Skeletal muscle tissue (tissue), 4 donors: Measurements from ENCODE around the gene CCR2. TPM values are rescaled to one million over a fixed set of nuclear protein-coding genes. Genes with fewer than 3 reads are reported as not detected.

Experiments
- H3K27ac ChIP-seq: one replicate; pipeline ENCODE4 v1.7.0; 2013; ENCODE audit warnings: mild to moderate bottlenecking, low read depth, low read length, inconsistent platforms
- H3K27me3 ChIP-seq, 3 donors: one replicate each; pipeline ENCODE4 v1.7.0; 2013; ENCODE audit warnings: low read length in 3 of 3; ENCODE audit not compliant: control insufficient read depth in 3 of 3, insufficient read depth in 3 of 3
- H3K36me3 ChIP-seq, 3 donors: one replicate each; pipeline ENCODE4 v1.7.0; 2013; ENCODE audit warnings: low read length in 3 of 3; ENCODE audit not compliant: control insufficient read depth in 3 of 3, insufficient read depth in 3 of 3
- H3K4me1 ChIP-seq, 3 donors: one replicate each; pipeline ENCODE4 v1.7.0; 2013; ENCODE audit warnings: low read length in 3 of 3, mild to moderate bottlenecking in 3 of 3; ENCODE audit not compliant: control insufficient read depth in 3 of 3, insufficient read depth in 3 of 3
- H3K4me3 ChIP-seq, 3 donors: one replicate each; pipeline ENCODE4 v1.7.0; 2013; ENCODE audit warnings: low read length in 3 of 3
- H3K9ac ChIP-seq, 3 donors: one replicate each; pipeline ENCODE4 v1.7.0; 2013; ENCODE audit warnings: low read length in 3 of 3, mild to moderate bottlenecking in 3 of 3, moderate library complexity in 2 of 3, low read depth in 1 of 3
- H3K9me3 ChIP-seq, 3 donors: one replicate each; pipeline ENCODE4 v1.7.0; 2013; ENCODE audit warnings: low read length in 3 of 3; ENCODE audit not compliant: control insufficient read depth in 3 of 3
- total RNA-seq: library from RNA; depleted of rRNA; stranded (reverse); fragments of >200 nt; gene quantifications from one replicate; pipeline ENCODE4 v1.2.3, GENCODE V29; 2014
- donor health status: Osteomylitis.

CCR2 gene
- total RNA-seq, 1 donor from 2014 or later: 3.7 TPM

GRCh38 chr3:46353090-46353489 is 821 bp upstream of the CCR2 start:
- Histone ChIP-seq H3K4me1 (no peaks in the 10 kb centered on the region), H3K27ac (no peak overlapping the region), H3K9me3 (no peaks in the 10 kb centered on the region), H3K4me3 (no peak overlapping the region), H3K36me3 (no peaks in the 10 kb centered on the region), H3K9ac (no peak overlapping the region), H3K27me3 (peaks cover 0 to 5% (median 3%) of the 10 kb centered on the region in 3 donors)

GRCh38 chr3:46354478-46354877 is 567 bp downstream of the CCR2 start:
- no peaks in the 10 kb centered on the region for H3K36me3 ChIP-seq
- peaks cover 0 to under 1% (median 0%) of the 10 kb centered on the region in 3 donors for H3K4me1 ChIP-seq
- no peak overlapping the region for H3K4me3 ChIP-seq
- peaks cover 0 to 5% (median 3%) of the 10 kb centered on the region in 3 donors for H3K27me3 ChIP-seq
- H3K27ac ChIP-seq: no peak overlapping the region
- H3K9me3 ChIP-seq: no peaks in the 10 kb centered on the region
- H3K9ac ChIP-seq: no peak overlapping the region

GRCh38 chr3:46354984-46355383 is 1.1 kb downstream of the CCR2 start:
- H3K9me3 ChIP-seq: no peaks in the 10 kb centered on the region
- no peak overlapping the region for H3K4me3 ChIP-seq
- H3K9ac ChIP-seq: no peak overlapping the region
- peaks cover 0 to 5% (median 3%) of the 10 kb centered on the region in 3 donors for H3K27me3 ChIP-seq
- peaks cover 0 to 4% (median 0%) of the 10 kb centered on the region in 3 donors for H3K4me1 ChIP-seq
- no peaks in the 10 kb centered on the region for H3K36me3 ChIP-seq
- H3K27ac ChIP-seq: no peak overlapping the region

DNA sequence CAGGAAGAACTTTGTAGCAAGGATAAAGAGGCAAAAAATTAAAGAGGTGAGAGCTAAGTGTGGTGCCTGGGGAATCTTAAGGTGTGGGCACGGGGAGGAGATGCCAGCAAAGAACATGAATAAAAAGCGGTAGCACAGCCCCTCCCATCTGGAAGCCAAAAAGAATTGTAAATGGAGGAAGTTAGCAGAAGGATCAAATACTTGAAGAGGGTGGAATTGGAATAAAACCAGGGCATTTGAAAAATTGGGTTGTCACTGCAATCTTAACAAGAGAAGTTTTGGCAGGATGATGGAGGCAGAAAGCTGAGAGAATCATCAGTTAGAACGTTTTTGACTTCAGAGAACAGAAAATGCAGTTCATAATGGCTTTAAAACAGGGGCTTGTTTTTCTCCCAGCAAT is 2.4 kb downstream of the CCR2 start:
- H3K4me1 ChIP-seq: peaks cover 0 to 8% (median 5%) of the 10 kb centered on the region in 3 donors
- H3K36me3 ChIP-seq: no peaks in the 10 kb centered on the region
- no peak overlapping the region for H3K9ac ChIP-seq
- no peaks in the 10 kb centered on the region for H3K9me3 ChIP-seq
- no peak overlapping the region for H3K27ac ChIP-seq
- H3K27me3 ChIP-seq: peaks cover 0 to 5% (median 3%) of the 10 kb centered on the region in 3 donors
- no peak overlapping the region for H3K4me3 ChIP-seq

GRCh38 chr3:46356909-46357308 is 3.0 kb downstream of the CCR2 start:
- H3K9ac ChIP-seq: no peak overlapping the region
- H3K27ac ChIP-seq: no peak overlapping the region
- no peaks in the 10 kb centered on the region for H3K36me3 ChIP-seq
- no peak overlapping the region for H3K4me3 ChIP-seq
- H3K27me3 ChIP-seq: peaks cover 0 to 5% (median under 1%) of the 10 kb centered on the region in 3 donors
- H3K4me1 ChIP-seq: peaks cover 0 to 8% (median 5%) of the 10 kb centered on the region in 3 donors
- H3K9me3 ChIP-seq: no peaks in the 10 kb centered on the region

DNA sequence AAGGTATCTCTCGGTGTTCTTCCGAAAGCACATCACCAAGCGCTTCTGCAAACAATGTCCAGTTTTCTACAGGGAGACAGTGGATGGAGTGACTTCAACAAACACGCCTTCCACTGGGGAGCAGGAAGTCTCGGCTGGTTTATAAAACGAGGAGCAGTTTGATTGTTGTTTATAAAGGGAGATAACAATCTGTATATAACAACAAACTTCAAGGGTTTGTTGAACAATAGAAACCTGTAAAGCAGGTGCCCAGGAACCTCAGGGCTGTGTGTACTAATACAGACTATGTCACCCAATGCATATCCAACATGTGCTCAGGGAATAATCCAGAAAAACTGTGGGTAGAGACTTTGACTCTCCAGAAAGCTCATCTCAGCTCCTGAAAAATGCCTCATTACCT is 4.6 kb downstream of the CCR2 start:
- Histone ChIP-seq H3K4me3 (no peak overlapping the region), H3K9me3 (no peaks in the 10 kb centered on the region), H3K4me1 (peaks cover 0 to 8% (median 5%) of the 10 kb centered on the region in 3 donors), H3K27ac (no peak overlapping the region), H3K36me3 (no peaks in the 10 kb centered on the region), H3K9ac (no peak overlapping the region), H3K27me3 (no peaks in the 10 kb centered on the region)

DNA sequence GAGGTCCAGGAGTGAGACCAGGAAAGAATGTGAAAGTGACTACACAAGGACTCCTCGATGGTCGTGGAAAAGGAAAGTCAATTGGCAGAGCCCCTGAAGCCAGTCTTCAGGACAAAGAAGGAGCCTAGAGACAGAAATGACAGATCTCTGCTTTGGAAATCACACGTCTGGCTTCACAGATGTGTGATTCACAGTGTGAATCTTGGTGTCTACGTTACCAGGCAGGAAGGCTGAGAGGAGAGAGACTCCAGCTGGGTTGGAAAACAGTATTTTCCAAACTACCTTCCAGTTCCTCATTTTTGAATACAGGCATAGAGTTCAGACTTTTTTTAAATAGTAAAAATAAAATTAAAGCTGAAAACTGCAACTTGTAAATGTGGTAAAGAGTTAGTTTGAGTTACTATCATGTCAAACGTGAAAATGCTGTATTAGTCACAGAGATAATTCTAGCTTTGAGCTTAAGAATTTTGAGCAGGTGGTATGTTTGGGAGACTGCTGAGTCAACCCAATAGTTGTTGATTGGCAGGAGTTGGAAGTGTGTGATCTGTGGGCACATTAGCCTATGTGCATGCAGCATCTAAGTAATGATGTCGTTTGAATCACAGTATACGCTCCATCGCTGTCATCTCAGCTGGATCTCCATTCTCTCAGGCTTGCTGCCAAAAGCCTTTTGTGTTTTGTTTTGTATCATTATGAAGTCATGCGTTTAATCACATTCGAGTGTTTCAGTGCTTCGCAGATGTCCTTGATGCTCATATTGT is 6.0 kb downstream of the CCR2 start:
- Histone ChIP-seq H3K4me1 (peaks cover 0 to 8% (median 5%) of the 10 kb centered on the region in 3 donors), H3K27ac (peak overlapping the region; percentile 7), H3K36me3 (no peaks in the 10 kb centered on the region), H3K9ac (no peak overlapping the region), H3K4me3 (no peak overlapping the region), H3K9me3 (no peaks in the 10 kb centered on the region), H3K27me3 (no peaks in the 10 kb centered on the region)

- Histone ChIP-seq H3K27ac (no peak overlapping the region), H3K9me3 (no peaks in the 10 kb centered on the region), H3K36me3 (no peaks in the 10 kb centered on the region), H3K4me3 (no peak overlapping the region), H3K27me3 (no peaks in the 10 kb centered on the region), H3K9ac (no peak overlapping the region), H3K4me1 (peaks cover 0 to 8% (median 5%) of the 10 kb centered on the region in 3 donors)
Measured at GRCh38 chr3:46360907-46361306, 7.0 kb downstream of the CCR2 start.

GRCh38 chr3:46361408-46362283 is 7.7 kb downstream of the CCR2 start:
- peaks cover 0 to 8% (median 5%) of the 10 kb centered on the region in 3 donors for H3K4me1 ChIP-seq
- H3K27ac ChIP-seq: no peak overlapping the region
- H3K36me3 ChIP-seq: no peaks in the 10 kb centered on the region

DNA sequence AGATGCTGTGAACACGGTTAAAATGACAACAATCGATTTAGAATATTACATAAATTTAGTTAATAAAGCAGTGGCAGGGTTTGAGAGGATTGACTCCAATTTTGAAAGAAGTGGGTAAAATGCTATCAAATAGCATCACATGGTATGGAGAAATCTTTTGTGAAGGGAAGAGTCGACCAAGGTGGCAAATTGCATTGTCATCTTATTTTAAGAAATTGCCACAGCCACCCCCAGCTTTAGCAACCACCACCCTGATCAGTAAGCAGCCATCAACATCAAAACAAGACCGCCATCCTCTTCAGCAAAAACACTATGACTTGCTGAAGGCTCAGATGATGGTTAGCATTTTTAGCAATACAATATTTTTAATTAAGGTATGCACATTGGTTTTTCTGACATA is 11.1 kb downstream of the CCR2 start:
- Histone ChIP-seq H3K36me3 (no peaks in the 10 kb centered on the region), H3K4me3 (no peak overlapping the region), H3K27ac (no peak overlapping the region), H3K9ac (no peak overlapping the region), H3K9me3 (no peaks in the 10 kb centered on the region), H3K27me3 (peaks cover 0 to 9% (median 0%) of the 10 kb centered on the region in 3 donors), H3K4me1 (peaks cover 0 to 5% (median 3%) of the 10 kb centered on the region in 3 donors)

More at GRCh38 chr3:46361408-46362283, 7.7 kb downstream of the CCR2 start:
- no peaks in the 10 kb centered on the region for H3K9me3 ChIP-seq
- H3K9ac ChIP-seq: no peak overlapping the region
- H3K27me3 ChIP-seq: peaks cover 0 to 3% (median 0%) of the 10 kb centered on the region in 3 donors
- no peak overlapping the region for H3K4me3 ChIP-seq
